Right lobe of liver (tissue), 4 donors: ENCODE measurements around the gene SRRM5.

ENCODE experiments used
- CTCF ChIP-seq, 4 donors: fragments of 200-600 bp in 3 of 4; fragments of 450-650 bp in 1 of 4; IDR thresholded peaks; one replicate each; pipeline versions ENCODE4 v1.5.1 to v1.8.0; 2016 to 2022; ENCODE audit warnings: antibody characterized with exemption in 4 of 4, mild to moderate bottlenecking in 2 of 4
- POLR2A ChIP-seq: fragments of 450-650 bp; IDR thresholded peaks from one replicate; pipeline ENCODE4 v1.6.1; 2017; ENCODE audit warnings: antibody characterized with exemption, mild to moderate bottlenecking
- donor health status: DM: no; HTN: no; CAD: no.
- donor health status: DM: no; HTN: no; CAD: no.
- donor health status: DM: no; HTN: yes; CAD: no.

- no peak for TF ChIP-seq CTCF (IDR thresholded peaks at IDR 0.05)
- TF ChIP-seq POLR2A = no peak
Measured at GRCh38 chr19:43578787-43579186, 33.1 kb upstream of the SRRM5 start.
